ENCODE results near the gene CCDC93.
"Not testable (repeated sequence)": the region's sequence is repeated elsewhere in the genome, so short reads cannot be mapped to it uniquely, and the experiment has no call there.

The CCDC93 gene

GRCh38 chr2:117949806-117950205 is 64.1 kb downstream of the CCDC93 start:
- no peak for DNase-seq

GRCh38 chr2:117948615-117949014 is 65.3 kb downstream of the CCDC93 start:
- DNase-seq, result no peak

- no peak for DNase-seq
Measured at GRCh38 chr2:117945296-117945695, 68.6 kb downstream of the CCDC93 start.

- no peak for DNase-seq
Measured at GRCh38 chr2:117944816-117945215, 69.1 kb downstream of the CCDC93 start.

- DNase-seq, result no peak
Measured at GRCh38 chr2:117943013-117943672, 70.7 kb downstream of the CCDC93 start.

GRCh38 chr2:117942551-117942950 is 71.3 kb downstream of the CCDC93 start:
- DNase-seq, result no peak

GRCh38 chr2:117941693-117942092 is 72.2 kb downstream of the CCDC93 start:
- DNase-seq, result no peak

- no peak for DNase-seq
Measured at GRCh38 chr2:117940436-117940835, 73.4 kb downstream of the CCDC93 start.

GRCh38 chr2:117938611-117939010 is 75.3 kb downstream of the CCDC93 start:
- no peak for DNase-seq

- no peak for DNase-seq
Measured at GRCh38 chr2:117936871-117937428, 76.9 kb downstream of the CCDC93 start.

GRCh38 chr2:117935954-117936353 is 77.9 kb downstream of the CCDC93 start:
- DNase-seq, result no peak

- DNase-seq, result no peak
Measured at GRCh38 chr2:117935456-117935855, 78.4 kb downstream of the CCDC93 start.

GRCh38 chr2:117933884-117934354 is 80.0 kb downstream of the CCDC93 start:
- no peak for DNase-seq

GRCh38 chr2:117931978-117932377 is 81.9 kb downstream of the CCDC93 start:
- no peak for DNase-seq

- no peak for DNase-seq
Measured at GRCh38 chr2:117931266-117931665, 82.6 kb downstream of the CCDC93 start.

GRCh38 chr2:117930775-117931174 is 83.1 kb downstream of the CCDC93 start:
- no peak for DNase-seq

GRCh38 chr2:117923471-117923870 is 90.4 kb downstream of the CCDC93 start:
- not testable (repeated sequence) for DNase-seq

- no peak for DNase-seq
Measured at GRCh38 chr2:117921520-117921919, 92.3 kb downstream of the CCDC93 start.

GRCh38 chr2:117918608-117919007 is 95.3 kb downstream of the CCDC93 start:
- no peak for DNase-seq

GRCh38 chr2:117917223-117917917 is 96.5 kb downstream of the CCDC93 start:
- DNase-seq, result no peak

- no peak for DNase-seq
Measured at GRCh38 chr2:117902933-117903332, 110.9 kb downstream of the CCDC93 start.

- DNase-seq, result no peak
Measured at GRCh38 chr2:117888897-117889296, 125.0 kb downstream of the CCDC93 start.

- DNase-seq, result no peak
Measured at GRCh38 chr2:117885308-117885707, 128.6 kb downstream of the CCDC93 start.

- DNase-seq, result no peak
Measured at GRCh38 chr2:117879003-117879402, 134.9 kb downstream of the CCDC93 start.

Data from activated CD4-positive, alpha-beta T cell treated with anti-CD3 and anti-CD28 coated beads, Interleukin-2, amount 50 U/mL, for 1 hour (primary cell).